GM23338 (cell line): Measurements from ENCODE around the gene HMGN5. TPM values are rescaled to one million over a fixed set of nuclear protein-coding genes. Genes with fewer than 3 reads are reported as not detected.

ENCODE experiments used
- ATAC-seq: fragments of 200-7000 bp; cut with Tn5 transposase; 3 replicates; pipeline ENCODE4 v1.9.1; 2020
- DNase-seq: peaks from one replicate; pipeline ENCODE4 v3.0.0-alpha.2; 2015; ENCODE audit warnings: low spot score
- H2AFZ ChIP-seq: fragments of 200-600 bp; sonication (generic); 2 replicates; pipeline ENCODE4 v1.8.0; 2016; ENCODE audit warnings: antibody characterized with exemption, mild to moderate bottlenecking, moderate library complexity
- H3F3A ChIP-seq: fragments of 200-600 bp; sonication (generic); replicated peaks from 2 replicates; pipeline ENCODE4 v1.8.0; 2017; ENCODE audit warnings: antibody characterized with exemption, mixed run types, low read depth
- H3K27ac ChIP-seq: fragments of 200-600 bp; sonication (generic); 2 replicates; pipeline ENCODE4 v1.6.1; 2016; ENCODE audit warnings: low read depth
- H3K27me3 ChIP-seq: fragments of 200-600 bp; sonication (generic); 2 replicates; pipeline ENCODE4 v1.8.0; 2016; ENCODE audit warnings: mild to moderate bottlenecking, mixed run types, moderate library complexity; ENCODE audit not compliant: insufficient read depth
- H3K36me3 ChIP-seq: fragments of 200-600 bp; sonication (generic); 2 replicates; pipeline ENCODE4 v1.8.0; 2016; ENCODE audit warnings: mild to moderate bottlenecking; ENCODE audit not compliant: insufficient read depth
- H3K4me1 ChIP-seq: fragments of 200-600 bp; sonication (generic); 2 replicates; pipeline ENCODE4 v1.8.0; 2016; ENCODE audit warnings: mild to moderate bottlenecking, moderate library complexity; ENCODE audit not compliant: insufficient read depth
- H3K4me2 ChIP-seq: fragments of 200-600 bp; sonication (generic); 2 replicates; pipeline ENCODE4 v1.7.1; 2017; ENCODE audit warnings: mixed run types
- H3K4me3 ChIP-seq: fragments of 200-600 bp; sonication (generic); 2 replicates; pipeline ENCODE4 v1.6.1; 2016; ENCODE audit warnings: mixed run types
- H3K79me2 ChIP-seq: fragments of 200-600 bp; sonication (generic); replicated peaks from 2 replicates; pipeline ENCODE4 v1.8.0; 2017; ENCODE audit warnings: mild to moderate bottlenecking; ENCODE audit not compliant: insufficient read depth
- H3K9me2 ChIP-seq: fragments of 200-600 bp; sonication (generic); 2 replicates; pipeline ENCODE4 v1.8.0; 2017; ENCODE audit not compliant: insufficient read depth
- H4K20me1 ChIP-seq: fragments of 200-600 bp; sonication (generic); replicated peaks from 2 replicates; pipeline ENCODE4 v1.8.0; 2017; ENCODE audit warnings: mild to moderate bottlenecking; ENCODE audit not compliant: insufficient read depth
- H3K27ac Mint-ChIP-seq: 2 replicates; pipeline ENCODE4 v1.8.0; 2020; ENCODE audit warnings: inconsistent platforms, mild to moderate bottlenecking, moderate library complexity, mixed read lengths
- H3K27me3 Mint-ChIP-seq: 3 replicates; pipeline ENCODE4 v1.8.0; 2022; ENCODE audit warnings: low read depth, mild to moderate bottlenecking, moderate library complexity, mixed read lengths, inconsistent platforms; ENCODE audit not compliant: insufficient read depth, poor library complexity
- H3K36me3 Mint-ChIP-seq: 3 replicates; pipeline ENCODE4 v1.8.0; 2021; ENCODE audit warnings: low read depth, mild to moderate bottlenecking, inconsistent platforms, moderate library complexity, mixed read lengths
- H3K4me1 Mint-ChIP-seq: 3 replicates; pipeline ENCODE4 v1.8.0; 2020; ENCODE audit warnings: mild to moderate bottlenecking, inconsistent platforms, mixed read lengths
- H3K4me3 Mint-ChIP-seq: 3 replicates; pipeline ENCODE4 v1.8.0; 2021; ENCODE audit warnings: moderate library complexity, mild to moderate bottlenecking, inconsistent platforms, mixed read lengths
- H3K9me3 Mint-ChIP-seq: 3 replicates; pipeline ENCODE4 v1.8.0; 2020; ENCODE audit warnings: moderate library complexity, mild to moderate bottlenecking, inconsistent platforms, mixed read lengths
- CREB1 ChIP-seq: fragments of 250-450 bp; sonication (Bioruptor Pico); IDR thresholded peaks from 2 replicates; pipeline ENCODE4 v1.5.0; 2020; ENCODE audit warnings: low read depth, mild to moderate bottlenecking, moderate library complexity
- CTCF ChIP-seq, 2 experiments: fragments of 200-600 bp in 1 of 2; sonication (generic) in 1 of 2; conservative IDR thresholded peaks; 2 replicates each; pipeline versions ENCODE4 v1.5.1 to v1.6.1; 2016 to 2017; ENCODE audit warnings: antibody characterized with exemption in 2 of 2, low read depth in 2 of 2, mild to moderate bottlenecking in 2 of 2, moderate library complexity in 1 of 2
- ETS1 ChIP-seq: IDR thresholded peaks from 2 replicates; pipeline ENCODE4 v1.6.1; 2016; ENCODE audit warnings: antibody characterized with exemption
- EZH2phosphoT487 ChIP-seq: fragments of 200-600 bp; sonication (generic); IDR thresholded peaks from one replicate; pipeline ENCODE4 v1.8.1; 2018; ENCODE audit warnings: antibody characterized with exemption; ENCODE audit not compliant: unreplicated experiment
- JUNB ChIP-seq: IDR thresholded peaks from one replicate; pipeline ENCODE4 v1.6.1; 2016; ENCODE audit warnings: antibody characterized with exemption; ENCODE audit not compliant: unreplicated experiment
- NANOG ChIP-seq: IDR thresholded peaks from 2 replicates; pipeline ENCODE4 v1.6.1; 2016; ENCODE audit warnings: antibody characterized with exemption, borderline replicate concordance
- POLR2AphosphoS5 ChIP-seq: IDR thresholded peaks from 2 replicates; pipeline ENCODE4 v1.6.1; 2016; ENCODE audit warnings: antibody characterized with exemption, low read depth
- STAT1 ChIP-seq: IDR thresholded peaks from one replicate; pipeline ENCODE4 v1.6.1; 2016; ENCODE audit warnings: antibody characterized with exemption; ENCODE audit not compliant: unreplicated experiment
- ZNF462 ChIP-seq: fragments of 250-450 bp; sonication (Bioruptor Pico); IDR thresholded peaks from 2 replicates; pipeline ENCODE4 v1.5.0; 2020; ENCODE audit warnings: mild to moderate bottlenecking, moderate library complexity
- polyA plus RNA-seq: library from polyadenylated mRNA; unstranded; fragments of >200 nt; fragmentation: Nextera tagmentation; extraction: Ambion mirVana; gene quantifications from 2 replicates; pipeline ENCODE4 v1.2.1, GENCODE V29; 2016
- total RNA-seq: library from RNA; depleted of rRNA; stranded (reverse); fragments of >200 nt; shearing (Covaris generic); gene quantifications from 2 replicates; pipeline ENCODE4 v1.2.3, GENCODE V29; 2014

HMGN5 gene
- total and polyA plus RNA-seq, 2 experiments from 2014 or later = 5.2 to 155 TPM

GRCh38 chrX:81195712-81196111 is 6.0 kb downstream of the HMGN5 start:
- DNase-seq (peak; percentile 75), ATAC-seq (peak; percentile 81)
- Mint-ChIP-seq H3K4me3 (no peak overlapping the region), H3K4me1 (no peaks in the 10 kb centered on the region), H3K9me3 (no peaks in the 10 kb centered on the region), H3K27ac (no peak overlapping the region), H3K36me3 (no peaks in the 10 kb centered on the region; the same call in 2 of the 3 replicates), H3K27me3 (no peaks in the 10 kb centered on the region)
- Histone ChIP-seq H2AFZ (no peak overlapping the region), H3K79me2 (no peaks in the 10 kb centered on the region), H3K36me3 (no peaks in the 10 kb centered on the region), H3K27me3 (no peaks in the 10 kb centered on the region), H3K27ac (no peak overlapping the region), H3K4me3 (no peak overlapping the region), H3K9me2 (no peaks in the 10 kb centered on the region), H3F3A (no peaks in the 10 kb centered on the region), H3K4me1 (no peaks in the 10 kb centered on the region), H3K4me2 (no peak overlapping the region), H4K20me1 (no peaks in the 10 kb centered on the region)
- TF ChIP-seq CTCF (conservative IDR thresholded peaks at IDR 0.05; ENCODE audit: low read depth in 2 of 2) (peak; percentile 63 to 67), ETS1 (no peak)

- no peak overlapping the region for H3K4me3 ChIP-seq
Measured at GRCh38 chrX:81195259-81195658, 6.5 kb downstream of the HMGN5 start.

More at GRCh38 chrX:81195259-81195658, 6.5 kb downstream of the HMGN5 start:
- Mint-ChIP-seq H3K27ac (no peak overlapping the region), H3K4me1 (no peaks in the 10 kb centered on the region), H3K4me3 (no peak overlapping the region), H3K36me3 (no peaks in the 10 kb centered on the region; the same call in 2 of the 3 replicates), H3K9me3 (no peaks in the 10 kb centered on the region), H3K27me3 (no peaks in the 10 kb centered on the region)
- ATAC-seq = no peak
- H3K27me3 ChIP-seq = no peaks in the 10 kb centered on the region
- no peak overlapping the region for H3K27ac ChIP-seq
- H3K4me2 ChIP-seq = no peak overlapping the region
- no peaks in the 10 kb centered on the region for H3K4me1 ChIP-seq
- TF ChIP-seq POLR2AphosphoS5 = no peak
- no peak for TF ChIP-seq EZH2phosphoT487
- TF ChIP-seq CREB1 = no peak
- no peak for TF ChIP-seq ZNF462 (CRISPR knock-in tag)
- no peak for TF ChIP-seq JUNB
- TF ChIP-seq ETS1 = no peak
- TF ChIP-seq STAT1 = no peak
- no peak for TF ChIP-seq CTCF (conservative IDR thresholded peaks at IDR 0.05; ENCODE audit: low read depth in 2 of 2)
- no peak for TF ChIP-seq NANOG
- H3F3A ChIP-seq = no peaks in the 10 kb centered on the region
- no peak for DNase-seq
- no peaks in the 10 kb centered on the region for H3K36me3 ChIP-seq
- no peaks in the 10 kb centered on the region for H3K9me2 ChIP-seq
- H4K20me1 ChIP-seq = no peaks in the 10 kb centered on the region
- H2AFZ ChIP-seq = no peak overlapping the region
- no peaks in the 10 kb centered on the region for H3K79me2 ChIP-seq
